WTC11 (cell line): Measurements from ENCODE around the gene TMCO2. TPM values are rescaled to one million over a fixed set of nuclear protein-coding genes. Genes with fewer than 3 reads are reported as not detected.
"Not testable (repeated sequence)": the region's sequence is repeated elsewhere in the genome, so short reads cannot be mapped to it uniquely, and the experiment has no call there.

Experiments
- ATAC-seq: fragments of 200-7000 bp; cut with Tn5 transposase; 2 replicates; pipeline ENCODE4 v1.10.0; 2021; ENCODE audit warnings: mild to moderate bottlenecking, moderate library complexity
- CTCF ChIA-PET: fragments of 300-600 bp; sonication (Branson Sonifier 250); formaldehyde crosslinking; loops from one replicate; lab custom pipeline; 2021; ENCODE audit warnings: antibody characterized with exemption; lab: Charles Lee
- POLR2A ChIA-PET: fragments of 350-600 bp; sonication (Branson Sonifier 250); formaldehyde crosslinking; loops from one replicate; lab custom pipeline; 2021; ENCODE audit warnings: antibody characterized with exemption; lab: Charles Lee
- DNase-seq: peaks from one replicate; pipeline ENCODE4 v3.0.0; 2021; ENCODE audit warnings: low spot score
- H3K27ac Mint-ChIP-seq: 2 replicates; pipeline ENCODE4 v1.8.0; 2021; ENCODE audit warnings: mixed read lengths
- H3K27me3 Mint-ChIP-seq: 2 replicates; pipeline ENCODE4 v1.8.0; 2021; ENCODE audit warnings: low read depth, mild to moderate bottlenecking, moderate library complexity, mixed read lengths
- H3K36me3 Mint-ChIP-seq: 2 replicates; pipeline ENCODE4 v1.8.0; 2021; ENCODE audit warnings: mixed read lengths
- H3K4me1 Mint-ChIP-seq: 2 replicates; pipeline ENCODE4 v1.8.0; 2022; ENCODE audit warnings: mixed read lengths
- H3K4me3 Mint-ChIP-seq: 2 replicates; pipeline ENCODE4 v1.8.0; 2021; ENCODE audit warnings: mild to moderate bottlenecking, moderate library complexity, mixed read lengths
- H3K9me3 Mint-ChIP-seq: 2 replicates; pipeline ENCODE4 v1.8.0; 2021; ENCODE audit warnings: mixed read lengths
- ATF1 ChIP-seq: sonication (generic); formaldehyde crosslinking; IDR thresholded peaks from 2 replicates; pipeline ENCODE4 v1.8.1; 2023; ENCODE audit warnings: mild to moderate bottlenecking, moderate library complexity, missing genetic modification reagents
- ELF4 ChIP-seq: sonication (generic); formaldehyde crosslinking; IDR thresholded peaks from 2 replicates; pipeline ENCODE4 v1.8.1; 2022; ENCODE audit warnings: low read depth, mild to moderate bottlenecking, moderate library complexity, missing genetic modification reagents
- ETV6 ChIP-seq: sonication (generic); formaldehyde crosslinking; IDR thresholded peaks from 2 replicates; pipeline ENCODE4 v1.8.1; 2022; ENCODE audit warnings: mild to moderate bottlenecking, missing genetic modification reagents
- GABPB1 ChIP-seq: sonication (generic); formaldehyde crosslinking; IDR thresholded peaks from 2 replicates; pipeline ENCODE4 v1.8.1; 2023; ENCODE audit warnings: mild to moderate bottlenecking, missing genetic modification reagents
- MLX ChIP-seq: sonication (generic); formaldehyde crosslinking; IDR thresholded peaks from 2 replicates; pipeline ENCODE4 v1.8.1; 2023; ENCODE audit warnings: mild to moderate bottlenecking, missing genetic modification reagents, moderate library complexity
- NFYB ChIP-seq: sonication (generic); formaldehyde crosslinking; conservative IDR thresholded peaks from 2 replicates; pipeline ENCODE4 v1.8.0; 2022; ENCODE audit warnings: low read depth, missing genetic modification reagents
- RELA ChIP-seq: sonication (generic); formaldehyde crosslinking; IDR thresholded peaks from 2 replicates; pipeline ENCODE4 v1.8.1; 2022; ENCODE audit warnings: missing genetic modification reagents, mild to moderate bottlenecking, borderline replicate concordance
- RORB ChIP-seq: fragments of 250-450 bp; sonication (Bioruptor Pico); IDR thresholded peaks from 2 replicates; pipeline ENCODE4 v1.9.0; 2021; ENCODE audit warnings: mild to moderate bottlenecking
- SP1 ChIP-seq: sonication (generic); formaldehyde crosslinking; conservative IDR thresholded peaks from 2 replicates; pipeline ENCODE4 v1.8.1; 2022; ENCODE audit warnings: missing genetic modification reagents
- TEAD4 ChIP-seq: sonication (generic); formaldehyde crosslinking; IDR thresholded peaks from 2 replicates; pipeline ENCODE4 v1.8.0; 2022; ENCODE audit warnings: mild to moderate bottlenecking, missing genetic modification reagents
- TP53 ChIP-seq: sonication (generic); formaldehyde crosslinking; IDR thresholded peaks from 2 replicates; pipeline ENCODE4 v1.8.1; 2023; ENCODE audit warnings: mild to moderate bottlenecking, missing genetic modification reagents
- ZNF232 ChIP-seq: sonication (generic); formaldehyde crosslinking; IDR thresholded peaks from 2 replicates; pipeline ENCODE4 v1.8.0; 2022; ENCODE audit warnings: mild to moderate bottlenecking, missing genetic modification reagents
- ZNF423 ChIP-seq: fragments of 250-450 bp; sonication (Bioruptor Pico); IDR thresholded peaks from 2 replicates; pipeline ENCODE4 v2.1.2; 2022; ENCODE audit warnings: mild to moderate bottlenecking, moderate library complexity
- total RNA-seq: library from RNA; stranded (reverse); gene quantifications from 3 replicates; pipeline ENCODE4 v1.2.3, GENCODE V29; 2021
- TF ChIP-seq, protein P1 (sequence below): sonication (generic); formaldehyde crosslinking; IDR thresholded peaks from 2 replicates; pipeline ENCODE4 v1.8.1; 2023; ENCODE audit warnings: mild to moderate bottlenecking, missing genetic modification reagents, borderline replicate concordance
- TF ChIP-seq, protein P2 (sequence below): fragments of 250-450 bp; sonication (Bioruptor Pico); IDR thresholded peaks from 2 replicates; pipeline ENCODE4 v1.9.0; 2021; ENCODE audit warnings: moderate library complexity, mild to moderate bottlenecking, inconsistent platforms, borderline replicate concordance
- TF ChIP-seq, protein P3 (sequence below): sonication (generic); formaldehyde crosslinking; IDR thresholded peaks from 2 replicates; pipeline ENCODE4 v1.8.1; 2022; ENCODE audit warnings: low read depth, mild to moderate bottlenecking, moderate library complexity, missing genetic modification reagents, borderline replicate concordance
- TF ChIP-seq, protein P4 (sequence below): fragments of 250-450 bp; sonication (Bioruptor Pico); IDR thresholded peaks from 2 replicates; pipeline ENCODE4 v2.1.2; 2022; ENCODE audit warnings: mild to moderate bottlenecking, moderate library complexity
- TF ChIP-seq, protein P5 (sequence below): sonication (generic); formaldehyde crosslinking; IDR thresholded peaks from 2 replicates; pipeline ENCODE4 v1.8.1; 2023; ENCODE audit warnings: mild to moderate bottlenecking, moderate library complexity, missing genetic modification reagents
- TF ChIP-seq, protein P6 (sequence below): sonication (generic); formaldehyde crosslinking; conservative IDR thresholded peaks from 2 replicates; pipeline ENCODE4 v1.8.1; 2022; ENCODE audit warnings: mild to moderate bottlenecking, missing genetic modification reagents

The TMCO2 gene
- total RNA-seq, 1 experiment from 2014 or later, result not detected

DNA sequence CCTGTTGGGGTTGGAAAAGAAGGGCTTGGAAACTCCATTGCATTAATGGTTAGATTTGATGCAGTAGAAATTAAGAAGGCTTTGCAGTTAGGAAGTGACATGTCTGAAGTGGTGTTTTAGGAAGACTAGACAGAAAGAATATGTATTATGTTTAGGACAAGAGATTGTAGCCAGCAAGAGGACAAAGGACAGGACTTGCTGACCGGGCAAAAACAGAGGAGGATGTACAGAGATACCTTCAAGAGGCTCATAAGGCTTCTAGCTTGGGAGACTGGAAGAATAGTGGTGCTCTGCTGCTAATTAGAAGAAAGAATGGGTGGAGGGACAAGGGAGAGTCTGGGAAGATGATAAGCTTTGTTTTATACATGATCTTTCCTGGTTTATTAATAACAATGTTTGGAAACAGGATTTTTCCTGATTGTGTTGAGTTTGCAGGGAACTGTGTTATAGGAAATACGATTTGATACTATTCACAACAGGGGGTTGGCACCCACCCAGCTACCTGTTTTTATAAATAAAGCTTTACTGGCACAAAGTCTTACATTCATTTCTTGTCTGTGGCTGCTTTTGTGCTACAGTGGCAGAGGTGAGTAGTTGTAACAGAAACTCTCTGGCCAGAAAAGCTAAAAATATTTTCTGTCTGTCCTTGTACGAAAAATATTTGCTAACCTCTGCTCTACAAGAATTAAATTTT is 37.1 kb upstream of the TMCO2 start:
- no peak for DNase-seq
- Mint-ChIP-seq H3K4me3 (no peak overlapping the region), H3K9me3 (no peaks in the 10 kb centered on the region)
- CTCF ChIA-PET, result interaction anchor here (1.3 kb wide), 1 partner anchor 67 kb away, joined by 4 read pairs; no protein-coding TSS in a partner anchor
- no peak for TF ChIP-seq NFYB (CRISPR knock-in tag)
- TF ChIP-seq, all 79 proteins: peak for 0
- POLR2A ChIA-PET, result no interaction called here
- no peaks in the 10 kb centered on the region for H3K27me3 Mint-ChIP-seq
- ATAC-seq, result no peak
- H3K4me1 Mint-ChIP-seq, result no peaks in the 10 kb centered on the region
- peaks cover 11% of the 10 kb centered on the region for H3K36me3 Mint-ChIP-seq
- no peak overlapping the region; the same call in 1 of the 2 replicates for H3K27ac Mint-ChIP-seq

DNA sequence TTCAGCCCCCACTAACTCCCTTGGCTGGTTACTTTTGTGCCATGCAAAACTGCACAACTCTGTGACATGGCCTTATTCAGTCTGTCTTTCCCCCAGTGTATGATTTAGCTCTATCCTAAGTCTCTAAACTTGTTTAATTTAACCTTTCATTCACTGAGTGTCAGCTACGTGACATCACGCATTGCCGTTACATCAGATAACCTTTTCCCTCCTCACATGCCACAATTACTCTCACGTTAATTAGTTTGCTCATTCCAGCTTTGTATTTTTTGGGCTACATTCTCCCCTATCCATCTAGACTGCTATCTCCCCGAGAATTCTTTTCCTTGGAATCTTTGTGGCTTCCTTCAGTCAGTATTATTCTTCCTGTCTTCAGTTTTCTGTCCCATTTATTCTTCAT is 29.4 kb upstream of the TMCO2 start:
- CTCF ChIA-PET, result interaction anchor here (1.1 kb wide), 1 partner anchor 120 kb away, joined by 3 read pairs; no protein-coding TSS in a partner anchor
- H3K36me3 Mint-ChIP-seq, result 0 out of 2 replicates have a peak, but pooled peaks cover 5% of the 10 kb centered on the region
- ATAC-seq, result no peak

DNA sequence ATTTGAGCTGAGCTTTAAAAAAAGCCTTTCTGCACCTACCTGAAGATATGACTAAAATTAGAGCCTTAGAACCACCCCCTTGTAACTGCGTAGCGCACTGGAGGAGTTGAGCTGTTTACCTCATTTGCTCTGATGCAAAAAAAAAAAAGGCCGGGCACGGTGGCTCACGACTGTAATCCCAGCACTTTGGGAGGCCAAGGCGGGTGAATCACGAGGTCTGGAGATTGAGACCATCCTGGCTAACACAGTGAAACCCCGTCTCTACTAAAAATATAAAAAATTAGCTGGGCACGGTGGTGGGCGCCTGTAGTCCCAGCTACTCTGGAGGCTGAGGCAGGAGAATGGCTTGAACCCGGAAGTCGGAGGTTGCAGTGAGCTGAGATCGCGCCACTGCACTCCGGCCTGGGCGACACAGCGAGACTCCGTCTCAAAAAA is 26.2 kb upstream of the TMCO2 start:
- H3K4me3 Mint-ChIP-seq, H3K27ac Mint-ChIP-seq, H3K27me3 Mint-ChIP-seq, H3K4me1 Mint-ChIP-seq, DNase-seq, H3K36me3 Mint-ChIP-seq, H3K9me3 Mint-ChIP-seq, ATAC-seq: not testable (repeated sequence)
- POLR2A ChIA-PET, result interaction anchor here (0.7 kb wide), 1 partner anchor 498 kb away, joined by 3 read pairs; no protein-coding TSS in a partner anchor
- CTCF ChIA-PET, result interaction anchor here (0.7 to 1.6 kb wide), 4 partner anchors 78 to 189 kb away, joined by 3 to 4 read pairs (median 4); no protein-coding TSS in a partner anchor

More for the DNA sequence above, 29.4 kb upstream of the TMCO2 start:
- H3K4me1 Mint-ChIP-seq, result no peaks in the 10 kb centered on the region
- H3K27me3 Mint-ChIP-seq, result no peaks in the 10 kb centered on the region
- POLR2A ChIA-PET, result no interaction called here
- H3K9me3 Mint-ChIP-seq, result no peaks in the 10 kb centered on the region
- H3K4me3 Mint-ChIP-seq, result no peak overlapping the region
- TF ChIP-seq, protein P1, sequence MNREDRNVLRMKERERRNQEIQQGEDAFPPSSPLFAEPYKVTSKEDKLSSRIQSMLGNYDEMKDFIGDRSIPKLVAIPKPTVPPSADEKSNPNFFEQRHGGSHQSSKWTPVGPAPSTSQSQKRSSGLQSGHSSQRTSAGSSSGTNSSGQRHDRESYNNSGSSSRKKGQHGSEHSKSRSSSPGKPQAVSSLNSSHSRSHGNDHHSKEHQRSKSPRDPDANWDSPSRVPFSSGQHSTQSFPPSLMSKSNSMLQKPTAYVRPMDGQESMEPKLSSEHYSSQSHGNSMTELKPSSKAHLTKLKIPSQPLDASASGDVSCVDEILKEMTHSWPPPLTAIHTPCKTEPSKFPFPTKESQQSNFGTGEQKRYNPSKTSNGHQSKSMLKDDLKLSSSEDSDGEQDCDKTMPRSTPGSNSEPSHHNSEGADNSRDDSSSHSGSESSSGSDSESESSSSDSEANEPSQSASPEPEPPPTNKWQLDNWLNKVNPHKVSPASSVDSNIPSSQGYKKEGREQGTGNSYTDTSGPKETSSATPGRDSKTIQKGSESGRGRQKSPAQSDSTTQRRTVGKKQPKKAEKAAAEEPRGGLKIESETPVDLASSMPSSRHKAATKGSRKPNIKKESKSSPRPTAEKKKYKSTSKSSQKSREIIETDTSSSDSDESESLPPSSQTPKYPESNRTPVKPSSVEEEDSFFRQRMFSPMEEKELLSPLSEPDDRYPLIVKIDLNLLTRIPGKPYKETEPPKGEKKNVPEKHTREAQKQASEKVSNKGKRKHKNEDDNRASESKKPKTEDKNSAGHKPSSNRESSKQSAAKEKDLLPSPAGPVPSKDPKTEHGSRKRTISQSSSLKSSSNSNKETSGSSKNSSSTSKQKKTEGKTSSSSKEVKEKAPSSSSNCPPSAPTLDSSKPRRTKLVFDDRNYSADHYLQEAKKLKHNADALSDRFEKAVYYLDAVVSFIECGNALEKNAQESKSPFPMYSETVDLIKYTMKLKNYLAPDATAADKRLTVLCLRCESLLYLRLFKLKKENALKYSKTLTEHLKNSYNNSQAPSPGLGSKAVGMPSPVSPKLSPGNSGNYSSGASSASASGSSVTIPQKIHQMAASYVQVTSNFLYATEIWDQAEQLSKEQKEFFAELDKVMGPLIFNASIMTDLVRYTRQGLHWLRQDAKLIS (CRISPR knock-in tag), result no peak
- no peak for TF ChIP-seq TEAD4 (CRISPR knock-in tag)
- no peak for TF ChIP-seq ZNF423 (CRISPR knock-in tag)
- TF ChIP-seq, protein P2, sequence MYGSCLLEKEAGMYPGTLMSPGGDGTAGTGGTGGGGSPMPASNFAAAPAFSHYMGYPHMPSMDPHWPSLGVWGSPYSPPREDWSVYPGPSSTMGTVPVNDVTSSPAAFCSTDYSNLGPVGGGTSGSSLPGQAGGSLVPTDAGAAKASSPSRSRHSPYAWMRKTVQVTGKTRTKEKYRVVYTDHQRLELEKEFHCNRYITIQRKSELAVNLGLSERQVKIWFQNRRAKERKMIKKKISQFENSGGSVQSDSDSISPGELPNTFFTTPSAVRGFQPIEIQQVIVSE (CRISPR knock-in tag), result no peak
- no peak for TF ChIP-seq SP1
- no peak for TF ChIP-seq ETV6 (CRISPR knock-in tag)
- no peak for TF ChIP-seq RORB
- no peak for TF ChIP-seq RELA (CRISPR knock-in tag)
- no peak for TF ChIP-seq ATF1
- TF ChIP-seq ELF4 (CRISPR knock-in tag), result no peak
- TF ChIP-seq, protein P3, sequence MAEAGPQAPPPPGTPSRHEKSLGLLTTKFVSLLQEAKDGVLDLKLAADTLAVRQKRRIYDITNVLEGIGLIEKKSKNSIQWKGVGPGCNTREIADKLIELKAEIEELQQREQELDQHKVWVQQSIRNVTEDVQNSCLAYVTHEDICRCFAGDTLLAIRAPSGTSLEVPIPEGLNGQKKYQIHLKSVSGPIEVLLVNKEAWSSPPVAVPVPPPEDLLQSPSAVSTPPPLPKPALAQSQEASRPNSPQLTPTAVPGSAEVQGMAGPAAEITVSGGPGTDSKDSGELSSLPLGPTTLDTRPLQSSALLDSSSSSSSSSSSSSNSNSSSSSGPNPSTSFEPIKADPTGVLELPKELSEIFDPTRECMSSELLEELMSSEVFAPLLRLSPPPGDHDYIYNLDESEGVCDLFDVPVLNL (CRISPR knock-in tag), result no peak
- TF ChIP-seq, protein P4, sequence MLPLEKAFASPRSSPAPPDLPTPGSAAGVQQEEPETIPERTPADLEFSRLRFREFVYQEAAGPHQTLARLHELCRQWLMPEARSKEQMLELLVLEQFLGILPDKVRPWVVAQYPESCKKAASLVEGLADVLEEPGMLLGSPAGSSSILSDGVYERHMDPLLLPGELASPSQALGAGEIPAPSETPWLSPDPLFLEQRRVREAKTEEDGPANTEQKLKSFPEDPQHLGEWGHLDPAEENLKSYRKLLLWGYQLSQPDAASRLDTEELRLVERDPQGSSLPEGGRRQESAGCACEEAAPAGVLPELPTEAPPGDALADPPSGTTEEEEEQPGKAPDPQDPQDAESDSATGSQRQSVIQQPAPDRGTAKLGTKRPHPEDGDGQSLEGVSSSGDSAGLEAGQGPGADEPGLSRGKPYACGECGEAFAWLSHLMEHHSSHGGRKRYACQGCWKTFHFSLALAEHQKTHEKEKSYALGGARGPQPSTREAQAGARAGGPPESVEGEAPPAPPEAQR (CRISPR knock-in tag), result no peak
- no peak for TF ChIP-seq TP53 (CRISPR knock-in tag)
- TF ChIP-seq, protein P5, sequence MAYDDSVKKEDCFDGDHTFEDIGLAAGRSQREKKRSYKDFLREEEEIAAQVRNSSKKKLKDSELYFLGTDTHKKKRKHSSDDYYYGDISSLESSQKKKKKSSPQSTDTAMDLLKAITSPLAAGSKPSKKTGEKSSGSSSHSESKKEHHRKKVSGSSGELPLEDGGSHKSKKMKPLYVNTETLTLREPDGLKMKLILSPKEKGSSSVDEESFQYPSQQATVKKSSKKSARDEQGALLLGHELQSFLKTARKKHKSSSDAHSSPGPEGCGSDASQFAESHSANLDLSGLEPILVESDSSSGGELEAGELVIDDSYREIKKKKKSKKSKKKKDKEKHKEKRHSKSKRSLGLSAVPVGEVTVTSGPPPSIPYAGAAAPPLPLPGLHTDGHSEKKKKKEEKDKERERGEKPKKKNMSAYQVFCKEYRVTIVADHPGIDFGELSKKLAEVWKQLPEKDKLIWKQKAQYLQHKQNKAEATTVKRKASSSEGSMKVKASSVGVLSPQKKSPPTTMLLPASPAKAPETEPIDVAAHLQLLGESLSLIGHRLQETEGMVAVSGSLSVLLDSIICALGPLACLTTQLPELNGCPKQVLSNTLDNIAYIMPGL, result no peak
- TF ChIP-seq GABPB1, result no peak
- TF ChIP-seq ZNF232 (CRISPR knock-in tag), result no peak
- TF ChIP-seq, protein P6, sequence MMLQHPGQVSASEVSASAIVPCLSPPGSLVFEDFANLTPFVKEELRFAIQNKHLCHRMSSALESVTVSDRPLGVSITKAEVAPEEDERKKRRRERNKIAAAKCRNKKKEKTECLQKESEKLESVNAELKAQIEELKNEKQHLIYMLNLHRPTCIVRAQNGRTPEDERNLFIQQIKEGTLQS (CRISPR knock-in tag), result no peak
- TF ChIP-seq MLX (CRISPR knock-in tag), result no peak
- no peak for DNase-seq
- H3K27ac Mint-ChIP-seq, result no peak overlapping the region; the same call in 1 of the 2 replicates
